IMR-90 (cell line): ENCODE results near the gene NBEA. TPM values are rescaled to one million over a fixed set of nuclear protein-coding genes. Genes with fewer than 3 reads are reported as not detected.

Source experiments
- ATAC-seq: fragments of 200-7000 bp; cut with Tn5 transposase; 2 replicates; pipeline ENCODE4 v1.9.1; 2020; ENCODE audit warnings: low read depth, mild to moderate bottlenecking, moderate library complexity
- BruUV-seq: library from RNA; stranded (reverse); fragments of 400-500 nt; replicated peaks from 2 replicates; lab custom pipeline; 2021; lab: Mats Ljungman, UMichigan
- CTCF ChIA-PET: fragments of 300-600 bp; formaldehyde crosslinking; extraction: SDS; loops from one replicate; lab custom pipeline; 2021; ENCODE audit warnings: antibody characterized with exemption; lab: Yijun Ruan, JAX
- POLR2A ChIA-PET: fragments of 300-600 bp; sonication (Branson Sonifier 250); formaldehyde crosslinking; loops from one replicate; lab custom pipeline; 2022; ENCODE audit warnings: antibody characterized with exemption; ENCODE audit not compliant: unreplicated experiment; lab: Charles Lee
- DNase-seq: peaks from one replicate; pipeline ENCODE4 v3.0.0; 2013
- H2AFZ ChIP-seq: replicated peaks from 2 replicates; pipeline ENCODE3; 2013; ENCODE audit warnings: low read length, mild to moderate bottlenecking; ENCODE audit not compliant: poor library complexity
- H2AK5ac ChIP-seq: 2 replicates; pipeline ENCODE4 v1.6.1; 2013; ENCODE audit warnings: low read depth, low read length, inconsistent platforms
- H2AK9ac ChIP-seq: replicated peaks from 2 replicates; pipeline ENCODE3; 2013; ENCODE audit warnings: mild to moderate bottlenecking, low read depth, low read length, moderate library complexity; ENCODE audit not compliant: poor library complexity
- H2BK120ac ChIP-seq: 2 replicates; pipeline ENCODE4 v1.6.1; 2013; ENCODE audit warnings: low read depth, low read length, inconsistent platforms
- H2BK15ac ChIP-seq: 3 replicates; pipeline ENCODE4 v1.6.1; 2013; ENCODE audit warnings: low read depth, low read length, inconsistent platforms
- H2BK20ac ChIP-seq: 2 replicates; pipeline ENCODE4 v1.6.1; 2013; ENCODE audit warnings: low read depth, mild to moderate bottlenecking, inconsistent platforms, low read length, moderate library complexity
- H2BK5ac ChIP-seq: 2 replicates; pipeline ENCODE4 v1.6.1; 2013; ENCODE audit warnings: mild to moderate bottlenecking, low read depth, low read length, inconsistent platforms; ENCODE audit not compliant: poor library complexity, severe bottlenecking
- H3K14ac ChIP-seq: replicated peaks from 2 replicates; pipeline ENCODE4 v1.6.1; 2013; ENCODE audit warnings: low read depth, low read length, inconsistent platforms
- H3K18ac ChIP-seq: 2 replicates; pipeline ENCODE4 v1.6.1; 2013; ENCODE audit warnings: low read depth, low read length, control low read depth
- H3K23ac ChIP-seq: 2 replicates; pipeline ENCODE4 v1.6.1; 2013; ENCODE audit warnings: low read depth, low read length, inconsistent platforms
- H3K27ac ChIP-seq: 2 replicates; pipeline ENCODE4 v1.5.1; 2013; ENCODE audit warnings: mild to moderate bottlenecking, control low read depth, low read length; ENCODE audit not compliant: insufficient read depth
- H3K27me3 ChIP-seq: 2 replicates; pipeline ENCODE4 v1.6.1; 2013; ENCODE audit warnings: low read length; ENCODE audit not compliant: control insufficient read depth, insufficient read depth
- H3K36me3 ChIP-seq: 2 replicates; pipeline ENCODE4 v1.6.1; 2013; ENCODE audit warnings: low read length, mixed read lengths; ENCODE audit not compliant: control insufficient read depth, insufficient read depth
- H3K4ac ChIP-seq: 2 replicates; pipeline ENCODE4 v1.6.1; 2013; ENCODE audit warnings: low read depth, low read length, inconsistent platforms
- H3K4me1 ChIP-seq: 2 replicates; pipeline ENCODE4 v1.6.1; 2013; ENCODE audit warnings: low read length, mixed read lengths; ENCODE audit not compliant: control insufficient read depth, insufficient read depth
- H3K4me2 ChIP-seq: 2 replicates; pipeline ENCODE4 v1.6.1; 2013; ENCODE audit warnings: low read depth, mild to moderate bottlenecking, control low read depth, low read length, moderate library complexity
- H3K4me3 ChIP-seq: 2 replicates; pipeline ENCODE4 v1.5.1; 2013; ENCODE audit warnings: low read depth, mild to moderate bottlenecking, control low read depth, low read length, moderate library complexity; ENCODE audit not compliant: insufficient read depth
- H3K56ac ChIP-seq: 2 replicates; pipeline ENCODE4 v1.6.1; 2013; ENCODE audit warnings: low read length, inconsistent platforms; ENCODE audit not compliant: insufficient read depth; ENCODE audit errors: extremely low read depth
- H3K79me1 ChIP-seq, 2 experiments: 2 replicates each; pipeline ENCODE4 v1.6.1; 2013; ENCODE audit warnings: low read length in 2 of 2, inconsistent platforms in 1 of 2, low read depth in 1 of 2
- H3K9ac ChIP-seq: 2 replicates; pipeline ENCODE4 v1.6.1; 2013; ENCODE audit warnings: low read depth, low read length, control low read depth
- H3K9me1 ChIP-seq: 2 replicates; pipeline ENCODE4 v1.6.1; 2013; ENCODE audit warnings: low read length, inconsistent platforms; ENCODE audit not compliant: insufficient read depth
- H3K9me3 ChIP-seq: 2 replicates; pipeline ENCODE4 v1.6.1; 2013; ENCODE audit warnings: low read length; ENCODE audit not compliant: control insufficient read depth, insufficient read depth
- H4K20me1 ChIP-seq: 2 replicates; pipeline ENCODE4 v1.6.1; 2013; ENCODE audit warnings: low read length, inconsistent platforms; ENCODE audit not compliant: insufficient read depth
- H4K5ac ChIP-seq: 2 replicates; pipeline ENCODE4 v1.6.1; 2013; ENCODE audit warnings: mild to moderate bottlenecking, low read depth, low read length, control low read depth
- H4K8ac ChIP-seq, 2 experiments: 2 replicates each; pipeline ENCODE4 v1.6.1; 2013; ENCODE audit warnings: low read depth in 2 of 2, low read length in 2 of 2, control low read depth in 1 of 2, inconsistent platforms in 1 of 2
- H4K91ac ChIP-seq: 2 replicates; pipeline ENCODE4 v1.6.1; 2013; ENCODE audit warnings: low read depth, low read length, inconsistent platforms; ENCODE audit not compliant: insufficient read depth
- BHLHE40 ChIP-seq: fragments of 150-350 bp; IDR thresholded peaks from 2 replicates; pipeline ENCODE4 v1.6.1; 2016; ENCODE audit warnings: mild to moderate bottlenecking, low read depth, low read length
- CEBPB ChIP-seq: IDR thresholded peaks from 2 replicates; pipeline ENCODE4 v1.6.1; 2012; ENCODE audit warnings: low read depth, low read length, improper control_type of control experiment
- CHD1 ChIP-seq: IDR thresholded peaks from 2 replicates; pipeline ENCODE4 v1.6.1; 2012; ENCODE audit warnings: low read depth, low read length, improper control_type of control experiment
- ELK1 ChIP-seq: fragments of 150-350 bp; IDR thresholded peaks from 2 replicates; pipeline ENCODE4 v1.6.1; 2016; ENCODE audit warnings: low read depth, mild to moderate bottlenecking, low read length, moderate library complexity, borderline replicate concordance
- MAFK ChIP-seq: IDR thresholded peaks from 2 replicates; pipeline ENCODE4 v1.6.1; 2012; ENCODE audit warnings: low read depth, low read length, improper control_type of control experiment
- MAZ ChIP-seq: IDR thresholded peaks from 2 replicates; pipeline ENCODE4 v1.6.1; 2012; ENCODE audit warnings: low read depth, mild to moderate bottlenecking, low read length, improper control_type of control experiment, moderate library complexity, borderline replicate concordance
- MXI1 ChIP-seq: IDR thresholded peaks from 2 replicates; pipeline ENCODE4 v1.6.1; 2012; ENCODE audit warnings: low read depth, mild to moderate bottlenecking, low read length, moderate library complexity, borderline replicate concordance
- RCOR1 ChIP-seq: IDR thresholded peaks from 2 replicates; pipeline ENCODE4 v1.6.1; 2012; ENCODE audit warnings: mild to moderate bottlenecking, low read length, improper control_type of control experiment; ENCODE audit not compliant: insufficient replicate concordance
- RFX5 ChIP-seq: IDR thresholded peaks from 2 replicates; pipeline ENCODE4 v1.8.0; 2012; ENCODE audit warnings: low read depth, mild to moderate bottlenecking, low read length, moderate library complexity
- SMC3 ChIP-seq: fragments of 150-350 bp; IDR thresholded peaks from 2 replicates; pipeline ENCODE4 v1.6.1; 2016; ENCODE audit warnings: low read depth, mild to moderate bottlenecking, antibody characterized with exemption, low read length, moderate library complexity
- USF2 ChIP-seq: fragments of 150-350 bp; IDR thresholded peaks from 2 replicates; pipeline ENCODE4 v1.6.1; 2017; ENCODE audit warnings: mild to moderate bottlenecking, antibody characterized with exemption, low read length, low read depth
- WGBS, 2 experiments: methylation state at CpG; one replicate each; pipeline versions ENCODE4 v1.1.5 to v1.1.7; 2013; ENCODE audit warnings: missing lambda C conversion rate in 2 of 2; ENCODE audit not compliant: insufficient read length in 1 of 2; ENCODE audit errors: extremely low coverage in 2 of 2; 5-methylcytosine and 5-hydroxymethylcytosine counted together
- dilution Hi-C: fragments of 300-500 bp; cut with HindIII; formaldehyde crosslinking; loops from one replicate; pipeline ENCODE4 v1.14.3; 2018; ENCODE audit warnings: low sequenced_read_pairs; ENCODE audit not compliant: unreplicated experiment
- in situ Hi-C: fragments of 300-500 bp; cut with MboI; formaldehyde crosslinking; loops from 3 replicates; pipeline ENCODE4 v1.14.3; 2019; ENCODE audit warnings: low sequenced_read_pairs, inconsistent platforms, mixed read lengths
- intact Hi-C: fragments of 100-400 bp; cut with micrococcal nuclease; formaldehyde crosslinking; loops from 2 replicates; pipeline ENCODE4 v1.10.0; 2022
- polyA plus RNA-seq, 3 experiments: library from polyadenylated mRNA; depleted of rRNA; stranded (reverse); fragments of >200 nt; gene quantifications; 2 replicates each; pipeline ENCODE4 v1.2.3, GENCODE V29; 2012; ENCODE audit warnings: low replicate concordance in 1 of 3
- total RNA-seq: library from RNA; depleted of rRNA; stranded (reverse); fragments of >200 nt; gene quantifications from 2 replicates; pipeline ENCODE4 v1.2.3, GENCODE V29; 2012
- TF ChIP-seq, protein P1 (sequence below): conservative IDR thresholded peaks from 2 replicates; pipeline ENCODE4 v1.5.1; 2012; ENCODE audit warnings: mild to moderate bottlenecking, low read depth, low read length, improper control_type of control experiment

Gene NBEA
- total and polyA plus RNA-seq, 2 of the 4 experiments (the other 2 are of a cell fraction) = 0.82 to 2.2 TPM

GRCh38 chr13:34943436-34944273 lies 1.6 kb downstream of the NBEA start (continued):
- TF ChIP-seq MXI1 = no peak

- Histone ChIP-seq H3K79me1 (0 out of 4 replicates have a peak, but pooled peaks cover 0 to 2% of the 10 kb centered on the region in 2 experiments), H3K4me2 (no peak overlapping the region), H2BK20ac (no peak overlapping the region), H2BK120ac (no peak overlapping the region), H4K20me1 (no peaks in the 10 kb centered on the region), H4K8ac (no peak overlapping the region), H3K36me3 (no peaks in the 10 kb centered on the region), H3K27me3 (peaks cover 14% of the 10 kb centered on the region), H3K4me1 (peaks cover 4% of the 10 kb centered on the region; the same call in 1 of the 2 replicates), H3K27ac (no peak overlapping the region), H3K4ac (no peak overlapping the region), H3K14ac (no peak overlapping the region), H3K4me3 (no peak overlapping the region), H2BK5ac (no peak overlapping the region), H3K9ac (no peak overlapping the region), H2AFZ (no peak overlapping the region), H2BK15ac (no peak overlapping the region), H4K91ac (no peak overlapping the region), H3K9me1 (no peaks in the 10 kb centered on the region; the same call in 1 of the 2 replicates), H3K9me3 (no peaks in the 10 kb centered on the region), H4K5ac (no peak overlapping the region), H3K56ac (no peak overlapping the region), H2AK9ac (no peak overlapping the region), H2AK5ac (no peak overlapping the region), H3K23ac (no peak overlapping the region), H3K18ac (no peak overlapping the region)
- ChIA-PET CTCF (no interaction called here), POLR2A (no interaction called here)
- dilution Hi-C loops (no loop called here), in situ Hi-C loops (no loop called here), intact Hi-C loops (loop anchor here (10.0 kb wide), 1 partner anchor 1009 kb away; no protein-coding TSS in a partner anchor)
- BruUV-seq = no TSS peak
- ATAC-seq (no peak), DNase-seq (no peak)
- no CpG with 5 or more reads among the region's 2 CpGs for WGBS, 2 experiments
- TF ChIP-seq RFX5 (no peak), CEBPB (no peak), USF2 (no peak), ELK1 (no peak), CHD1 (no peak), MXI1 (no peak), SMC3 (no peak), MAFK (no peak), MAZ (no peak), BHLHE40 (no peak), RCOR1 (no peak)
- TF ChIP-seq, protein P1, sequence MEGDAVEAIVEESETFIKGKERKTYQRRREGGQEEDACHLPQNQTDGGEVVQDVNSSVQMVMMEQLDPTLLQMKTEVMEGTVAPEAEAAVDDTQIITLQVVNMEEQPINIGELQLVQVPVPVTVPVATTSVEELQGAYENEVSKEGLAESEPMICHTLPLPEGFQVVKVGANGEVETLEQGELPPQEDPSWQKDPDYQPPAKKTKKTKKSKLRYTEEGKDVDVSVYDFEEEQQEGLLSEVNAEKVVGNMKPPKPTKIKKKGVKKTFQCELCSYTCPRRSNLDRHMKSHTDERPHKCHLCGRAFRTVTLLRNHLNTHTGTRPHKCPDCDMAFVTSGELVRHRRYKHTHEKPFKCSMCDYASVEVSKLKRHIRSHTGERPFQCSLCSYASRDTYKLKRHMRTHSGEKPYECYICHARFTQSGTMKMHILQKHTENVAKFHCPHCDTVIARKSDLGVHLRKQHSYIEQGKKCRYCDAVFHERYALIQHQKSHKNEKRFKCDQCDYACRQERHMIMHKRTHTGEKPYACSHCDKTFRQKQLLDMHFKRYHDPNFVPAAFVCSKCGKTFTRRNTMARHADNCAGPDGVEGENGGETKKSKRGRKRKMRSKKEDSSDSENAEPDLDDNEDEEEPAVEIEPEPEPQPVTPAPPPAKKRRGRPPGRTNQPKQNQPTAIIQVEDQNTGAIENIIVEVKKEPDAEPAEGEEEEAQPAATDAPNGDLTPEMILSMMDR = no peak
Measured at GRCh38 chr13:34944274-34944634, 2.2 kb downstream of the NBEA start.
